GDM1 (cell line): Measurements from ENCODE around the gene SIGLEC8.
"Not testable (repeated sequence)": the region's sequence is repeated elsewhere in the genome, so short reads cannot be mapped to it uniquely, and the experiment has no call there.

Experiments used
- DNase-seq: peaks from one replicate; lab custom pipeline; 2025; lab: John Stamatoyannopoulos, UW

SIGLEC8 gene

GRCh38 chr19:51447510-51447909 lies 10.7 kb downstream of the SIGLEC8 start:
- not testable (repeated sequence) for DNase-seq

GRCh38 chr19:51441410-51442390 lies 16.6 kb downstream of the SIGLEC8 start:
- peak; percentile 80 for DNase-seq

DNA sequence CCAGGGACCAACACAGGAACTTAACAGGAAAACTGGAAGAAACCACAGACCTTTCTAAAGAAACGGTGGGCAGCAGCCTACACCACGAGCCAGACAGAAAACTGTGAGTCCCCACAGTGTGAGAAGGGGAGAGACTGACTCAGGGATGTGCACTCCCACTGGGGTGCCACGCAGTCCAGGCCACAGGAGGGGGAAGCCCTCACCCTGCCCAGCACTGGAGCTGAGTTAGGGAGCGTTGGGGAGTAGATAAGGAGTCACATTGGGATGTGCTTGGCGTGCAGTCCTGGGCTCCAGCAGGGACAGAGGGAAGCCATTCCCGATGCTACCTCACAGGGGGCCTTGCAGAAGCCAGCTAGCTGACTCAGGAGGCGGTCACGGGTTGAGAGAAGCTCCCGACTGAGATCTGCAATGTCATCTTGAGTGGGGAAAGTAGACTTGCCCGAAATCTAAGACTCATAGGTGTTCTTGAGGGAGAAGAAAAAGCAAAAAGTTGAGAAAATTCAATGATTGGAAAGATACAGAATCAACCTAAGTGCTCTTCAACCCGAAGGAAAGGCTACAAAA lies 17.3 kb downstream of the SIGLEC8 start:
- DNase-seq = peak; percentile 72

DNA sequence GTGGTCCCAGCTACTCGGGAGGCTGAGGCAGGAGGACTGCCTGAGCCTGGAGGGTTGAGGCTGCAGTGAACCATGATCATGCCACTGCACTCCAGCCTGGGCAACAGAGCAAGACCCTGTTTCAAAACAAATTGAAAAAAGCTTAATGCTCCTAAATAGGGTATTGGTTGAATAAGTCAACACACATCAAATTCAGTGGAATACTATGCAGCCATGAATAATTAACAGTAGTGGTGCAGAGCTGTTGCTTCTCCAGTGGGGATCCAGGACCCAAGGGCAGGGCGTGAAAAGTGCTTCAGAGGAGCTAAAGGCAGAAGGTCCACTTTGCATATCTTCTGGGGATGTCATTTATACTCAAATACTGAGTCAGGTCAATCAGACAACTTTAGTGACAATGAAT lies 18.2 kb downstream of the SIGLEC8 start:
- DNase-seq = no peak

DNA sequence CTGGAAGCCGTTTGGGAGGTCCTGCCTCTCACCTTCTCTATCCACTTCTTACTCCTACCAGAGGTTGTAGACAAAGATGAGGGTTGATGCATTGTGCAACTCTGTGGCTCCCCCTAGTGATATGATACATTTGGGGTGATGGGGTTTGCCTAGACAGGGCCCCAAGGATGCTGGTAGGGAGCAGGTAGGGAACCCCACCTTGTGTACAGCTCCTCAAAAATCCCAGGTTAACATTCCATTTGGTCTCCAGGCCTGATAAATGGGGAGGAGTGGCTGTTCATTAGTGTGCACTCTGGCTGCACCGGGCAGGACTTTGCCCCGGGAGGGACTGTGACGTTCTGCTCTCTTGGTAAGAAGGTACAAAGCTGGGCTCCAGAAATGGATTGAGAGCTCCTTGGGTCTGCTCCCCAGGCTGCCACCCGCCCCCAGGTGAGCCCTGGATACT lies 19.2 kb downstream of the SIGLEC8 start:
- DNase-seq = peak; percentile 52

DNA sequence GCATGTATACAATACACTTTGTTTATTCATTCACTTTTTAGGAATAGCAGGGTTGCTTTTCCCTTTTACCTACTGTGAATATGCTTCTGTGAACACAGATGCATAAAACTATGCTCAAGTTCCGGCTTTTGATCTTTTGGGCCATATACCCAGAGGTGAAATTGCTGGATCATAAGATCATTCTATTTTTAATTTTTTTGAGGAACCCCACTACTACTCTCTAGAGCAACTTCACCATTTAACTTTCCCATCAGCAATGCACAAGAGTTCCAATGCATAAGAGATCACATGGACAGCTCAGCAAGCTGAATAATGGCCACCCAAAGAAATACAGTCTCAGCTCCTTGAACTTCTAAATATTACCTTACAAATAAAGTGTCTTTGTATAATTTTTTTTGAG lies 23.8 kb downstream of the SIGLEC8 start:
- DNase-seq = no peak

- DNase-seq = no peak
These were observed 25.2 kb downstream of the SIGLEC8 start for GRCh38 chr19:51433043-51433442.

GRCh38 chr19:51431124-51431523 lies 27.1 kb downstream of the SIGLEC8 start:
- no peak for DNase-seq

- no peak for DNase-seq
These were observed 28.0 kb downstream of the SIGLEC8 start for GRCh38 chr19:51430221-51430620.

DNA sequence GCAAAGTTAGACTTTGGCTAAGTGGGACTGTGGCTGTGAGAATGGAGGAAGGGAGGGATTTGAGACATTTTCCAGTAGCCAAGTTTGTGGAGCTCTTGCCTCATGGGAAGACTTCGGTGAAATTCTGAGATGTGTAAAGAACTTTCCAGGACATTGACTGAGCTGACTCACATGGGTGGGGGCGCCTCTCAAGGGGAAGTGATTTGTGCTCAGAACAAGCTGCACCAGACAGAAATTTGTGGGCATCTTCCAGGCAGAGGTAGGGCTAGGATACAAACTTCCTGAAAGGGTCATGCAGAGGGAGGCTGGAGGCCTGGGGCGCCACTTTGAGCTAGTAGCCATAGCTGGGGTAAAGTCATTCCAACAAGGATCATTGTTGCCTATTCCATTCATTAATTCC lies 31.1 kb downstream of the SIGLEC8 start:
- DNase-seq = no peak

DNA sequence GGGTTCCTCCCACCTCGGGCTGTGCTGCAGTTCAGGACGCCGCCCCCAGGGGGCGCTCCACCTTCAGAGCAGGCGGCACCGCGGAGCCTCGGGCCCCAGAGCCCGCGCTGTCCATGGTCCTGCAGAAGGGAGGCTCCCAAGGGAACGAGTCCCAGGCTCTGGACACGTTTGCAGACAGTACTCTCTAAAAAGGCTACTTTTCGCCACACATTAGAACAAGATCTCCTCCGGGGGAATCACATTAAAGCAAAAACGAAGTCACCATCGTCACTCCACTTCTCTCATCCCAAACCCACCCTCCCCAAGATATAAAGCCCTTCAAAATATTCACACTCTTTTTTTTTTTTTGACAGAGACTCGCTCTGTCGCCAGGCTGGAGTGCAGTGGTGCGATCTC lies 36.2 kb downstream of the SIGLEC8 start:
- DNase-seq = peak; percentile 78

GRCh38 chr19:51421229-51422052 lies 36.8 kb downstream of the SIGLEC8 start:
- peak; percentile 50 for DNase-seq

GRCh38 chr19:51420511-51420910 lies 37.7 kb downstream of the SIGLEC8 start:
- not testable (repeated sequence) for DNase-seq

- no peak for DNase-seq
These were observed 39.5 kb downstream of the SIGLEC8 start for GRCh38 chr19:51418707-51419106.

DNA sequence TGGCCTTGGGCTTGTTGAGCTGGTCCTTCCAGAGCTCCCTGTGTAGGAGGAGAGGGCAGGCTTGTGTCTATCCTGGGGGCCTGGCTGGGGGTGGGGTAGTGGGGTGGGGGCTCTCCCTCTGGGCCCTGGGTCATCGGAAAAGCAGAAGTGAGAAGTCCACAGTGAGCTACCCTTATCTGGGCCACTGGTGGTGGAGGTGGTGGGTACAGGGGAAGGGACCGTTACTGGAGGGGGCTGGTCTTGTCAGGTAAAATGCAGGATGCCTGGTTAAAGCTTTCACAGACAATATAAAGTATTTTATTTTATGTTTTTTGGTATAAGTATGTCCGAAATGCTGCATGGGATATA lies 40.5 kb downstream of the SIGLEC8 start:
- DNase-seq = peak; percentile 41

GRCh38 chr19:51417107-51417809 lies 41.0 kb downstream of the SIGLEC8 start, which contains the start of gene SIGLEC10:
Gene SIGLEC10, minus strand, starts transcription at chr19:51417642. Its CDS starts 61 bp downstream, at chr19:51417581.
- DNase-seq = peak; percentile 84

GRCh38 chr19:51416422-51416821 lies 41.8 kb downstream of the SIGLEC8 start:
- not testable (repeated sequence) for DNase-seq

DNA sequence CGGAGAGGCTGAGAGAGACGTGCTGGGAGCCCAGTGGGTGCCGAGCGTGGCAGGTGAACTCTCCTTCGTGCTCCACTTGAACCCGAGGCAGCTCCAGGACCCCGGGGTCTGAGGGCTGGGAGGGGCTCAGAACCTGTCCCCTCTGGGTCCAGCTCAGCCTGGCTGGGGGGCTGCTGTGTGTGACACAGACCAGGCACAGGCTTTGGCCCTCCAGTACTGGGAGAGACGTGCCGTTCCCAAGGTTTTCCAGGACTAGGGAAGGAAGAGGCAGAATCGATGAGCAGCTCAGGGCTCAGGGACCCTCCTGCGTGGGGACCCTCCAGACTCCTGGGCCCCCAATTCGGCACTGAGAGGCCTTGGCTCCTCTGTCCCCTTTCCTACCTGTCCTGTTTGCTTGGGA lies 43.1 kb downstream of the SIGLEC8 start:
- no peak for DNase-seq

GRCh38 chr19:51410950-51411748 lies 47.1 kb downstream of the SIGLEC8 start:
- no peak for DNase-seq

DNA sequence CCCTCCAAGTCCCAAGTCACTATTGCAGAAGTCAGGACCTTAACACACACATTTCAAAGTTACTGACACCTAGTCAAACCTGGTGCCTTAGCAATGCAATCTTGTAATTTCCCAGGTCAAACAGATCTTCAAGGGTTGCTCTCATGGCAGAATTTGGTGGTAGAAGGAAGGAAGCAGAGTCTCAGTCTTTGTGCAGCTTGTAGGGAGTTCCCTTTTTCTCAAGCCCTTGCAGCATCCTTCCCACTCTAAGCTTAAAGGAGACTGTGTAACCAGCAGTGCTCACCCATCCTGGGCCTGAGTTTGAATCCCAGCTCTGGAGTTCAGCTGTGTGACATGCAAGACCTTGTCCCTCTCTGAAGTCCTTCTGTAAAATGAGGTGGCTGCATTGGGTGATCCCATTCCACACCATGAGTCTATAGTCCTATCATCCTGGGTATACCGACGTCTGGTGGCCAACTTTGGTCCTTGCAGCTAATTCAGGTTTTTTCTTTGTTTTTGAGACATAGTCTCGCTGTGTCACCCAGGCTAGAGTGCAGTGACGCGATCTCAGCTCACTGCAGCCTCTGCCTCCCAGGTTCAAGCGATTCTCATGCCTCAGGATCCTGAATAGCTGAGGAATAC lies 50.6 kb downstream of the SIGLEC8 start:
- DNase-seq = peak; percentile 60
